Body of pancreas (tissue), 4 donors: ENCODE results near the gene ARID1B.

Experiments
- CTCF ChIP-seq, 7 experiments: fragments of 450-650 bp in 4 of 7; fragments of 200-600 bp in 3 of 7; sonication (generic) in 3 of 7; IDR thresholded peaks; one replicate each; pipeline ENCODE4 v1.5.1; 2016 to 2019; ENCODE audit warnings: antibody characterized with exemption in 7 of 7
- POLR2A ChIP-seq, 3 donors: fragments of 450-650 bp; IDR thresholded peaks; one replicate each; pipeline ENCODE4 v1.6.1; 2016; ENCODE audit warnings: antibody characterized with exemption in 3 of 3, mild to moderate bottlenecking in 2 of 3

- TF ChIP-seq CTCF (IDR thresholded peaks at IDR 0.05) (no peak), POLR2A (IDR thresholded peaks at IDR 0.05) (no peak)
Measured at GRCh38 chr6:157064502-157064901, 287.3 kb downstream of the ARID1B start.
